ENCODE measurements around the gene MOB3A. TPM values are rescaled to one million over a fixed set of nuclear protein-coding genes. Genes with fewer than 3 reads are reported as not detected.

MOB3A gene
- total RNA-seq, 1 donor = 36.7 TPM

DNA sequence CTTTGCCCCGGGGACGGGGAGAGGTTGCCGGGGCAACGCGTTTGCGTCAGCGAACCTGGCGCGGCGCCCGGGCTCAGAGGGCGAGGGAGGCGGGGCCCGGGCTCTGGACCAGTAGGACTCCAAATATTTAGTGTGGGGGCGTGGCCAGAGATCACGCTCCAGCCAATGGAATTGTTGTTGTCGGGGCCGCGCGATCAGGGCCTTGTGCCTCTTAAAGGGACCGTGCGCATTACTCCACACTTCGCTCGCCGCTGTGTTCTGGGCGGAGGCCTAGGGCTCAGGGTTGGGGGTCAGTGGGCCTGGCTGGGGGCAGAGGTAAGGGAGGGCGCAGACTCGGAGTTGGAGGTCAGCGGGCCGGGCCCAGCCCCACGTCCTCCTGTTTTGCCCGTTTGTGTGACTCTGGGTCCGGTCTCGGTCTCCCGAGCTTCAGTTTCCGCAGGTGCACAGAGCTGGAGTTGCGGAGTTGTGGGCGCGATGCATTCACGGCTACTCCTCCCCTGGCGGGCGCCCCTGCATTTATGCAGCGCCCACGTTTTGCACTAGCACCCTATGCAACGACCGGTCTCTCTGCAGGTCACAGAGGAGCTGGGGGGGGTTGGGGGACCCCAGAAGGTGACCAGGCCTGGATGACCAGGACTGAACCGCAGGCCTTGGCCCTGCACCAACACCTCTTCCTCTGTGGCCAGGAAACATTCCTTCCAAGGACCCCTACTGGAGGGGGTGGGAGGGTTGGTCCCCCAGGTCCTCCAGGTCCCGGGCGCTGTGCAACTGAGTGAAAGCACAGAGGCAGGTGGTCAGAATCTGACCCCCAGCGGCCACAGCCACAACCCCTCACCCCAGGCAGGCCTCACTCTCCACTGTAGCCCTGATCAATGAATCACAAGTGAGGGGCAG is 34.4 kb downstream of the MOB3A start:
- DNase-seq (ENCODE audit: low read depth) = peak; percentile 98
- no peak for TF ChIP-seq CTCF (IDR thresholded peaks at IDR 0.05; ENCODE audit: insufficient read depth, low read depth, low read length)
- H3K4me3 ChIP-seq (ENCODE audit: low read depth, low read length) = peak overlapping the region; percentile 66

- TF ChIP-seq CTCF (IDR thresholded peaks at IDR 0.05; ENCODE audit: insufficient read depth, low read depth, low read length) = no peak
- H3K4me3 ChIP-seq (ENCODE audit: low read depth, low read length) = peak overlapping the region; percentile 52
- DNase-seq (ENCODE audit: low read depth) = peak; percentile 87
Observed at GRCh38 chr19:2060884-2061494, 35.1 kb downstream of the MOB3A start.

- peak overlapping the region; percentile 21 for H3K4me3 ChIP-seq (ENCODE audit: low read depth, low read length)
- TF ChIP-seq CTCF (IDR thresholded peaks at IDR 0.05; ENCODE audit: insufficient read depth, low read depth, low read length) = no peak
- DNase-seq (ENCODE audit: low read depth) = peak; percentile 88
Observed at GRCh38 chr19:2059422-2060201, 36.5 kb downstream of the MOB3A start.

- DNase-seq (ENCODE audit: low read depth) = no peak
- no peak overlapping the region for H3K4me3 ChIP-seq (ENCODE audit: low read depth, low read length)
- no peak for TF ChIP-seq CTCF (IDR thresholded peaks at IDR 0.05; ENCODE audit: insufficient read depth, low read depth, low read length)
Observed at GRCh38 chr19:2058570-2059421, 37.3 kb downstream of the MOB3A start.

- no peak for DNase-seq (ENCODE audit: low read depth)
- H3K4me3 ChIP-seq (ENCODE audit: low read depth, low read length) = no peak overlapping the region
- TF ChIP-seq CTCF (IDR thresholded peaks at IDR 0.05; ENCODE audit: insufficient read depth, low read depth, low read length) = no peak
Observed at GRCh38 chr19:2057484-2058469, 38.3 kb downstream of the MOB3A start.

All from fibroblast of villous mesenchyme (primary cell).